GM11168 (cell line): ENCODE measurements around the gene PIK3R3.
"Not testable (repeated sequence)": the region's sequence is repeated elsewhere in the genome, so short reads cannot be mapped to it uniquely, and the experiment has no call there.

Source experiments
- in situ Hi-C: fragments of 300-500 bp; cut with MboI; formaldehyde crosslinking; loops from one replicate; pipeline ENCODE4 v1.12.0; 2022; ENCODE audit warnings: low sequenced_read_pairs; ENCODE audit not compliant: unreplicated experiment

The PIK3R3 gene

GRCh38 chr1:46076343-46076742, 56.1 kb downstream of the PIK3R3 start:
- in situ Hi-C loops, result no loop called here

- in situ Hi-C loops, result no loop called here
Observed at GRCh38 chr1:46072975-46073374, 59.5 kb downstream of the PIK3R3 start.

GRCh38 chr1:46070164-46070814, 62.1 kb downstream of the PIK3R3 start:
- in situ Hi-C loops, result no loop called here

- in situ Hi-C loops, result no loop called here
Observed at GRCh38 chr1:46068525-46068924, 63.9 kb downstream of the PIK3R3 start.

- in situ Hi-C loops, result no loop called here
Observed at GRCh38 chr1:46067652-46068051, 64.8 kb downstream of the PIK3R3 start.

GRCh38 chr1:46065405-46065804, 67.0 kb downstream of the PIK3R3 start:
- in situ Hi-C loops, result no loop called here

GRCh38 chr1:46064708-46065107, 67.7 kb downstream of the PIK3R3 start:
- in situ Hi-C loops, result no loop called here

GRCh38 chr1:46062651-46063319, 69.6 kb downstream of the PIK3R3 start:
- in situ Hi-C loops, result no loop called here

GRCh38 chr1:46061146-46061545, 71.3 kb downstream of the PIK3R3 start:
- in situ Hi-C loops, result no loop called here

GRCh38 chr1:46058936-46059335, 73.5 kb downstream of the PIK3R3 start:
- in situ Hi-C loops, result no loop called here

- in situ Hi-C loops, result no loop called here
Observed at GRCh38 chr1:46057781-46058180, 74.6 kb downstream of the PIK3R3 start.

GRCh38 chr1:46057215-46057614, 75.2 kb downstream of the PIK3R3 start:
- in situ Hi-C loops, result not testable (repeated sequence)

GRCh38 chr1:46056325-46056724, 76.1 kb downstream of the PIK3R3 start:
- in situ Hi-C loops, result no loop called here

- in situ Hi-C loops, result no loop called here
Observed at GRCh38 chr1:46053734-46054133, 78.7 kb downstream of the PIK3R3 start.

- in situ Hi-C loops, result no loop called here
Observed at GRCh38 chr1:46044116-46044515, 88.3 kb downstream of the PIK3R3 start.

- in situ Hi-C loops, result no loop called here
Observed at GRCh38 chr1:46043458-46044017, 88.9 kb downstream of the PIK3R3 start.

- in situ Hi-C loops, result no loop called here
Observed at GRCh38 chr1:46041974-46042373, 90.5 kb downstream of the PIK3R3 start.

GRCh38 chr1:46041551-46041950, 90.9 kb downstream of the PIK3R3 start:
- in situ Hi-C loops, result no loop called here

GRCh38 chr1:46039571-46040052, 92.8 kb downstream of the PIK3R3 start:
- in situ Hi-C loops, result loop anchor here (5.0 kb wide), 1 partner anchor 138 kb away; the partner anchor contains the start of genes P3R3URF and TSPAN1

- in situ Hi-C loops, result loop anchor here (5.0 kb wide), 1 partner anchor 140 kb away; the partner anchor contains the start of genes P3R3URF and TSPAN1
Observed at GRCh38 chr1:46036894-46037839, 95.3 kb downstream of the PIK3R3 start.
